ENCODE measurements around the gene USP17L19.
"Not testable (repeated sequence)": the region's sequence is repeated elsewhere in the genome, so short reads cannot be mapped to it uniquely, and the experiment has no call there.

The USP17L19 gene, protein sequence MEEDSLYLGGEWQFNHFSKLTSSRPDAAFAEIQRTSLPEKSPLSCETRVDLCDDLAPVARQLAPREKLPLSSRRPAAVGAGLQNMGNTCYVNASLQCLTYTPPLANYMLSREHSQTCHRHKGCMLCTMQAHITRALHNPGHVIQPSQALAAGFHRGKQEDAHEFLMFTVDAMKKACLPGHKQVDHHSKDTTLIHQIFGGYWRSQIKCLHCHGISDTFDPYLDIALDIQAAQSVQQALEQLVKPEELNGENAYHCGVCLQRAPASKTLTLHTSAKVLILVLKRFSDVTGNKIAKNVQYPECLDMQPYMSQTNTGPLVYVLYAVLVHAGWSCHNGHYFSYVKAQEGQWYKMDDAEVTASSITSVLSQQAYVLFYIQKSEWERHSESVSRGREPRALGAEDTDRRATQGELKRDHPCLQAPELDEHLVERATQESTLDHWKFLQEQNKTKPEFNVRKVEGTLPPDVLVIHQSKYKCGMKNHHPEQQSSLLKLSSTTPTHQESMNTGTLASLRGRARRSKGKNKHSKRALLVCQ

DNA sequence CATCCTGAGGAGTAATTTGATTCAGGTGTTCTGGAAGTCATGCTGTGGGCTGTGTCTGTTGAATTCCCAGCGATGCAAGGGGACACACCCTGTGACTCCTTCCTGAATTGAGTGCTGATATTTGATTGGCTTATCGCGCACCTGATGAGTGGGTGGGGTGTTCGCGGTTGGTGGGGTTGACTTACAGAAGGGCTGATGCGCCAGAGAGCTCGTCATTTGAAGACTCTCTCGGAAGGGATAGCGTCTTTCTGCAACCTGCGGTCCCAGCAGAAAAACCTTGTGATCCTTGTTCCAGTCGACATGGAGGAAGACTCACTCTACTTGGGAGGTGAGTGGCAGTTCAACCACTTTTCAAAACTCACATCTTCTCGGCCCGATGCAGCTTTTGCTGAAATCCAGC, at the start of gene USP17L19:
Gene USP17L19, plus strand, starts transcription at position 301 of the 400 bp plus-strand sequence. Its CDS starts 0 bp downstream, at position 301.
- DNase-seq: not testable (repeated sequence)

DNA sequence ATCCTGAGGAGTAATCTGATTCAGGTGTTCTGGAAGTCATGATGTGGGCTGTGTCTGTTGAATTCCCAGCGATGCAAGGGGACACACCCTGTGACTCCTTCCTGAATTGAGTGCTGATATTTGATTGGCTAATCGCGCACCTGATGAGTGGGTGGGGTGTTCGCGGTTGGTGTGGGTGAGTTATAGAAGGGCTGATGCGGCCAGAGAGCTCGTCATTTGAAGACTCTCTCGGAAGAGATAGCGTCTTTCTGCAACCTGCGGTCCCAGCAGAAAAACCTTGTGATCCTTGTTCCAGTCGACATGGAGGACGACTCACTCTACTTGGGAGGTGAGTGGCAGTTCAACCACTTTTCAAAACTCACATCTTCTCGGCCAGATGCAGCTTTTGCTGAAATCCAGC, 42.8 kb upstream of the USP17L19 start, which contains the start of gene USP17L10:
Gene USP17L10, plus strand, starts transcription at position 301 of the 400 bp plus-strand sequence. Its CDS starts 0 bp downstream, at position 301.
- not testable (repeated sequence) for DNase-seq

GRCh38 chr4:9214701-9215100, 38.5 kb upstream of the USP17L19 start:
- not testable (repeated sequence) for DNase-seq

DNA sequence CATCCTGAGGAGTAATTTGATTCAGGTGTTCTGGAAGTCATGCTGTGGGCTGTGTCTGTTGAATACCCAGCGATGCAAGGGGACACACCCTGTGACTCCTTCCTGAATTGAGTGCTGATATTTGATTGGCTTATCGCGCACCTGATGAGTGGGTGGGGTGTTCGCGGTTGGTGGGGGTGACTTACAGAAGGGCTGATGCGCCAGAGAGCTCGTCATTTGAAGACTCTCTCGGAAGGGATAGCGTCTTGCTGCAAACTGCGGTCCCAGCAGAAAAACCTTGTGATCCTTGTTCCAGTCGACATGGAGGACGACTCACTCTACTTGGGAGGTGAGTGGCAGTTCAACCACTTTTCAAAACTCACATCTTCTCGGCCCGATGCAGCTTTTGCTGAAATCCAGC, 38.1 kb upstream of the USP17L19 start, which contains the start of gene USP17L11:
Gene USP17L11, plus strand, starts transcription at position 301 of the 400 bp plus-strand sequence. Its CDS starts 0 bp downstream, at position 301.
- not testable (repeated sequence) for DNase-seq

- DNase-seq: not testable (repeated sequence)
Observed at GRCh38 chr4:9219852-9220251, 33.3 kb upstream of the USP17L19 start, which contains the start of gene USP17L12. USP17L12 (plus strand) TSS chr4:9220152; CDS start chr4:9220152, 0 bp downstream.

- DNase-seq: not testable (repeated sequence)
Observed at GRCh38 chr4:9224596-9224995, 28.6 kb upstream of the USP17L19 start, which contains the start of gene USP17L13. USP17L13 (plus strand) TSS chr4:9224896; CDS start chr4:9224896, 0 bp downstream.

- not testable (repeated sequence) for DNase-seq
Observed at GRCh38 chr4:9230249-9230648, 22.9 kb upstream of the USP17L19 start.

- DNase-seq: not testable (repeated sequence)
Observed at GRCh38 chr4:9234085-9234484, 19.1 kb upstream of the USP17L19 start, which contains the start of gene USP17L15. USP17L15 (plus strand) TSS chr4:9234385; CDS start chr4:9234385, 0 bp downstream.

DNA sequence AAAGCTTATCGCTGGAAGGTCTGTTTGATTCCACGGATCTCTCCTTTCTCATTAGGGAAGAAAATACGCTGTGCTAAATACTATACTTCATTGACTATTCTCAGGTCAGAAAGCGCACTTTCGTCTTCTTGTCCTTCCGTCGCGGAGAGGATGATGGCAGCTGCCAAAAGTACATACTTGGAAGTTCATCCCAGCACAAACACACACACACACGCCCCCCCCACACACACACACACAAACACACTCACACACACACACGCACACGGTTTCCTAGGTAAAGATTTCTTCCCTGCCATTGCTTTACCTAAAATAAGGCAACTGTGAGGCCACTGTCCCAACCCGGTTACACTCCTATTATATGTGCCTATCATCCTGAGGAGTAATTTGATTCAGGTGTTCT, 14.7 kb upstream of the USP17L19 start:
- DNase-seq: not testable (repeated sequence)

GRCh38 chr4:9243579-9243978, 9.6 kb upstream of the USP17L19 start, which contains the start of gene USP17L17:
USP17L17 (plus strand) TSS chr4:9243879; CDS start chr4:9243879, 0 bp downstream.
- not testable (repeated sequence) for DNase-seq

DNA sequence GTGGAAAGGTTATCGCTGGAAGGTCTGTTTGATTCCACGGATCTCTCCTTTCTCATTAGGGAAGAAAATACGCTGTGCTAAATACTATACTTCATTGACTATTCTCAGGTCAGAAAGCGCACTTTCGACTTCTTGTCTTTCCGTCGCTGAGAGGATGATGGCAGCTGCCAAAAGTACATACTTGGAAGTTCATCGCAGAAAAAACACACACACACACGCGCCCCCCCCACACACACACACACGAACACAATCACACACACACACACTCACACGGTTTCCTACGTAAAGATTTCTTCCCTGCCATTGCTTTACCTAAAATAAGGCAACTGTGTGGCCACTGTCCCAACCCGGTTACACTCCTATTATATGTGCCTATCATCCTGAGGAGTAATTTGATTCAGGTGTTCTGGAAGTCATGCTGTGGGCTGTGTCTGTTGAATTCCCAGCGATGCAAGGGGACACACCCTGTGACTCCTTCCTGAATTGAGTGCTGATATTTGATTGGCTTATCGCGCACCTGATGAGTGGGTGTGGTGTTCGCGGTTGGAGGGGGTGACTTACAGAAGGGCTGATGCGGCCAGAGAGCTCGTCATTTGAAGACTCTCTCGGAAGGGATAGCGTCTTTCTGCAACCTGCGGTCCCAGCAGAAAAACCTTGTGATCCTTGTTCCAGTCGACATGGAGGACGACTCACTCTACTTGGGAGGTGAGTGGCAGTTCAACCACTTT, 5.1 kb upstream of the USP17L19 start, which contains the start of gene USP17L18:
Gene USP17L18, plus strand, starts transcription at position 678 of the 728 bp plus-strand sequence. Its CDS starts 0 bp downstream, at position 678.
- DNase-seq: not testable (repeated sequence)

- DNase-seq: not testable (repeated sequence)
Observed at GRCh38 chr4:9257824-9258223, 4.6 kb downstream of the USP17L19 start, which contains the start of gene USP17L20. USP17L20 (plus strand) TSS chr4:9258124; CDS start chr4:9258124, 0 bp downstream.

DNA sequence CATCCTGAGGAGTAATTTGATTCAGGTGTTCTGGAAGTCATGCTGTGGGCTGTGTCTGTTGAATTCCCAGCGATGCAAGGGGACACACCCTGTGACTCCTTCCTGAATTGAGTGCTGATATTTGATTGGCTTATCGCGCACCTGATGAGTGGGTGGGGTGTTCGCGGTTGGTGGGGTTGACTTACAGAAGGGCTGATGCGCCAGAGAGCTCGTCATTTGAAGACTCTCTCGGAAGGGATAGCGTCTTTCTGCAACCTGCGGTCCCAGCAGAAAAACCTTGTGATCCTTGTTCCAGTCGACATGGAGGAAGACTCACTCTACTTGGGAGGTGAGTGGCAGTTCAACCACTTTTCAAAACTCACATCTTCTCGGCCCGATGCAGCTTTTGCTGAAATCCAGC, 9.4 kb downstream of the USP17L19 start, which contains the start of gene USP17L21:
Gene USP17L21, plus strand, starts transcription at position 301 of the 400 bp plus-strand sequence. Its CDS starts 0 bp downstream, at position 301.
- DNase-seq: not testable (repeated sequence)

DNA sequence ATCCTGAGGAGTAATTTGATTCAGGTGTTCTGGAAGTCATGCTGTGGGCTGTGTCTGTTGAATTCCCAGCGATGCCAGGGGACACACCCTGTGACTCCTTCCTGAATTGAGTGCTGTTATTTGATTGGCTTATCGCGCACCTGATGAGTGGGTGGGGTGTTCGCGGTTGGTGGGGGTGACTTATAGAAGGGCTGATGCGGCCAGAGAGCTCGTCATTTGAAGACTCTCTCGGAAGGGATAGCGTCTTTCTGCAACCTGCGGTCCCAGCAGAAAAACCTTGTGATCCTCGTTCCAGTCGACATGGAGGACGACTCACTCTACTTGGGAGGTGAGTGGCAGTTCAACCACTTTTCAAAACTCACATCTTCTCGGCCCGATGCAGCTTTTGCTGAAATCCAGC, 14.1 kb downstream of the USP17L19 start, which contains the start of gene USP17L22:
Gene USP17L22, plus strand, starts transcription at position 301 of the 400 bp plus-strand sequence. Its CDS starts 0 bp downstream, at position 301.
- DNase-seq: not testable (repeated sequence)

GRCh38 chr4:9271719-9272118, 18.5 kb downstream of the USP17L19 start:
- DNase-seq: not testable (repeated sequence)
